GM03348 (cell line): ENCODE measurements around the gene TSPAN10.

Source experiments
- DNase-seq: peaks from one replicate; pipeline ENCODE4 v3.0.0; 2012; ENCODE audit warnings: low spot score

TSPAN10 gene

DNA sequence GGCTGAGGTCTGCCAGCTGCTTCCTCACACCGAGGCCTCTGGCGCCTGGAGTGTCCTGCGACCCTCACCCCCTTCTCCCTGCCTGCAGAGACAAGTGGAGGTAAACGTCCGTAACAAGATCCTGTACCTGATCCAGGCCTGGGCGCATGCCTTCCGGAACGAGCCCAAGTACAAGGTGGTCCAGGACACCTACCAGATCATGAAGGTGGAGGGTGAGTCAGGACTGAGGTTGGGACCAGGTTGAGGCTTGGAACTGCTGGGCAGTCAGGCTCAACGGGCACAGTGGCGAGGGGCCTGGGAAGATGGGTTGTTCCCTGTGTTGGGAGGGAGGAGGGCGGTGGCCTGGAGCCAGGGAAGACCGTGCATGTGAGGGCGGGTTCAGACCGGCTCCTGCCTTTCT lies 51.6 kb downstream of the TSPAN10 start:
- no peak for DNase-seq

DNA sequence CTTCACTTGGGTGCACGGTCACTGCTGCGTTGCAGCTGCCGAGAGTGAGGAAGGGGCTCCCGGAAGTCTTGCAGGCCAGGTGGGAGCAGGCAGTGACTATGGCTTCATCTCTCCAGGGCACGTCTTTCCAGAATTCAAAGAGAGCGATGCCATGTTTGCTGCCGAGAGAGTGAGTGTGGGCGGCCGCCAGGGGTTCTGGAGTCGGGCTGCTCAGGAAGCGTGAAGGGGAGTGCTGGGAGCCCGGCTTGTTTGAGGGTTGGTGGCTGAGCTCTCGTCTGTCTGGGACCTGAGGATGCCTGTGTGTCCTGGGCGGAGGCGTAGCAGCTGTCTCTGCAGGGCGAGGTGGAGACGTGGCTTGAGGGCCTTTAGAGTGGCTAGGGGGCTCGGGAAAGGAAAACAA lies 53.1 kb downstream of the TSPAN10 start:
- no peak for DNase-seq

DNA sequence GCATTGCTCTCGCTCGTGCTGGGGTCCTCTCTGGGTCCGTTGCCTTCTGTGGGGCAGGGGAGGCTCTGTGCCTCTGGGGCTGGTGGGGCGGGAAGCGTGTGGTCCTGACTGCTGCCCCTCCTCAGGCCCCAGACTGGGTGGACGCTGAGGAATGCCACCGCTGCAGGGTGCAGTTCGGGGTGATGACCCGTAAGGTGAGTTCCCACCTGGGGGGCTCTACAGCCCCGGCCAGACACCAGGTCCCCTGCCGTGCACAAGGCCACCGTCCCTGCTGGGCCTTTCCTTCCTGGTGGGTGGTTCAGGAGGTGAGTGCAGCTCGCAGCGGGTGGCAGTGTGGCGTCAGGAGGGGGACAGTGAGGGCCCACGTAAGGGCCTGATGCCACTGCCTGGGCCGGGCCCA lies 53.6 kb downstream of the TSPAN10 start:
- DNase-seq = no peak

DNA sequence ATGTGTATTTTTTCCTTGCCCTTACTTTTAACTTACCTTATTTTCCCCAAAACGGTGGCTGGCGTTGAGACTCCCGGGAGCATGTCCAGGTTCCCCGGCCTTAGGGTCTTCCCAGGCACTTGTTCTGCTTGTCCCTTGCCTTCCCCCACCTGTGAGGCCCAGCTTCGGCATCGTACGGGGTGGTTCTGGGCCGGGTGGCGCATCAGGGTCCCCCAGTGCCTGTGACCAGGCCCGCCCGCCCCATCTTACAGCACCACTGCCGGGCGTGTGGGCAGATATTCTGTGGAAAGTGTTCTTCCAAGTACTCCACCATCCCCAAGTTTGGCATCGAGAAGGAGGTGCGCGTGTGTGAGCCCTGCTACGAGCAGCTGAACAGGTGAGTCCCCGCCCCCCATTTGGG lies 54.2 kb downstream of the TSPAN10 start:
- DNase-seq = no peak

DNA sequence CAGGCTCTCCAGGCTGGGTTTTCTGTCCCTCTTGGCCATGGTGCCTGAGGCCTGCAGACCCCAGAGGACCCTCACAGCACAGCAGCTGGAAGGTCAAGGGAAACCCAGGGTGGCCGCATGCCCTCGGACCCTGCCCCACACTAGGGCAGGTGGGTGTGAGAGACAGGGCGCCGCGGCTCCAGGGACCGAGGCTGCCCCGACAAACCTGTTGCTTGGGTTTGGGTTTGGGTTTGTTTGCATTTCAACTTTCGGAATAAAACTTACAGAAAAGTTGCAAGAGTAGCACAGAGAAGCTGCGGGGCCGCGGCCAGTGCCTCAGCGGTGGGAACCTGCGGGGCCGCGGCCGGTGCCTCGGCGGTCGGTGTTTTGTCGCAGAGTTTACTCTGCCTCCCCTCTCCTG lies 54.6 kb downstream of the TSPAN10 start:
- no peak for DNase-seq

DNA sequence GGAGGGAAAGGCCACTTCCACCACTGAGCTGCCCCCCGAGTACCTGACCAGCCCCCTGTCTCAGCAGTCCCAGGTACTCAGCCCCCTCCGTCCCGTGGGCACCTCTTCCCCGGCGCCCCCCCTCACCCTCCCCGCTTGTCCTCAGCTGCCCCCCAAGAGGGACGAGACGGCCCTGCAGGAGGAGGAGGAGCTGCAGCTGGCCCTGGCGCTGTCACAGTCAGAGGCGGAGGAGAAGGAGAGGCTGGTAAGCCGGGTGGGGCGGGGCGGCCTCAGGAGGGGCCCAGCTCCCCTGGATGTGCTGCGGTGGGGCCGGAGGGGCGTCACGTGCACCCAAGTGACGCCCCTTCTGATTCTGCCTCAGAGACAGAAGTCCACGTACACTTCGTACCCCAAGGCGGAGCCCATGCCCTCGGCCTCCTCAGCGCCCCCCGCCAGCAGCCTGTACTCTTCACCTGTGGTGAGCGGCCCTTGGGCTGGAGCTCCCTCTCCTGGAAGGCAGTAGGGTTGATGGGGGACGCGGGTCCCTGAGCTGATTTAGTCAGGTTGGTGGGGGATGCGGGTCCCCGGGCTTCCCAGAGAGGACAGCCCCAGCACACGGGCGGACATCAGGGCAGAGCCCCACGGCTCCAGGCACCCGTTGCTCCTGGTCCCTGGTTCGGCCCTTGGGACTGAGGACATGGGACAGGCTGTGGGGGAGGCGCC lies 56.7 kb downstream of the TSPAN10 start:
- DNase-seq = no peak

DNA sequence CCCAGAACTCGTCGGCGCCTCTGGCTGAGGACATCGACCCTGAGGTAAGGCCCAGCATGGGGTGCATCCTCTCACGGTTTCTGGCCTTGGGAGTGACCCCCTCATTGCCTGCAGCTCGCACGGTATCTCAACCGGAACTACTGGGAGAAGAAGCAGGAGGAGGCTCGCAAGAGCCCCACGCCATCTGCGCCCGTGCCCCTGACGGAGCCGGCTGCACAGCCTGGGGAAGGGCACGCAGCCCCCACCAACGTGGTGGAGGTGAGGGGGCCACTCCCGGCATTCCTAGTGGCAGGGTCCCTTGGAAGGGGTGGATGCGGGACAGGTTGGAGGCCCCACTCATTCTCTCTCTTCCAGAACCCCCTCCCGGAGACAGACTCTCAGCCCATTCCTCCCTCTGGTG lies 57.8 kb downstream of the TSPAN10 start:
- DNase-seq = no peak

DNA sequence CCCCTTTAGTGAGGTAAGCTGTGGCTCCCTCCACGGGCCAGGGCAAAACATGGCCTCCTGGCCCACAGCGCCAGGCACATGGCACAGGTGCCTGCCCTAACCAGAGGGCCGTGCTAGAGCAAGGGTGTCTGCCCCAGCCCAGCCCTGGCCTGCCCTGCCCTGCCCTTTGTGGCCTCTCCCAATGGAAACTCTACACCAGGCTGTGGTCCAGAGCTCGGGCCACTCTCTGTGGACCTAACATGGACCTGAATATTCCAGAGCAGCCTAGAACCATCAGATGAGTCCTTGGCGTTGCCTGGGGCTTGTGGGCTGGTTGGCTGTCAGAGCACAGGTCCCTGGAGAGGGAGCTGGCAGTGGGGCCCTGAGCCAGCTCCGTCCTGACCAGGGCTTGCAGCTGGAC lies 58.2 kb downstream of the TSPAN10 start:
- DNase-seq = no peak

DNA sequence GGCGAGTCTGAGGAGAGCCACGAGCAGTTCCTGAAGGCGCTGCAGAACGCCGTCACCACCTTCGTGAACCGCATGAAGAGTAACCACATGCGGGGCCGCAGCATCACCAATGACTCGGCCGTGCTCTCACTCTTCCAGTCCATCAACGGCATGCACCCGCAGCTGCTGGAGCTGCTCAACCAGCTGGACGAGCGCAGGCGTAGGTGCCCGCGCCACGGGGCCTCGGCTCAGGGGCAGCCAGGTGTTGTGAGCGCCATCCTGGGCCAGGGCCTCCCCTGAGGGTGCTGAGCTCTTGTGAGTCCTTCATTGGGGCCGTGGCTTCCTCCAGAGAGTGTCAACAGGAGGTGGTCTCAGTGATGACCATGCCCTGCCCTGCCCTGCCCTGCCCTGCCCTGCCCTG lies 58.8 kb downstream of the TSPAN10 start:
- no peak for DNase-seq

DNA sequence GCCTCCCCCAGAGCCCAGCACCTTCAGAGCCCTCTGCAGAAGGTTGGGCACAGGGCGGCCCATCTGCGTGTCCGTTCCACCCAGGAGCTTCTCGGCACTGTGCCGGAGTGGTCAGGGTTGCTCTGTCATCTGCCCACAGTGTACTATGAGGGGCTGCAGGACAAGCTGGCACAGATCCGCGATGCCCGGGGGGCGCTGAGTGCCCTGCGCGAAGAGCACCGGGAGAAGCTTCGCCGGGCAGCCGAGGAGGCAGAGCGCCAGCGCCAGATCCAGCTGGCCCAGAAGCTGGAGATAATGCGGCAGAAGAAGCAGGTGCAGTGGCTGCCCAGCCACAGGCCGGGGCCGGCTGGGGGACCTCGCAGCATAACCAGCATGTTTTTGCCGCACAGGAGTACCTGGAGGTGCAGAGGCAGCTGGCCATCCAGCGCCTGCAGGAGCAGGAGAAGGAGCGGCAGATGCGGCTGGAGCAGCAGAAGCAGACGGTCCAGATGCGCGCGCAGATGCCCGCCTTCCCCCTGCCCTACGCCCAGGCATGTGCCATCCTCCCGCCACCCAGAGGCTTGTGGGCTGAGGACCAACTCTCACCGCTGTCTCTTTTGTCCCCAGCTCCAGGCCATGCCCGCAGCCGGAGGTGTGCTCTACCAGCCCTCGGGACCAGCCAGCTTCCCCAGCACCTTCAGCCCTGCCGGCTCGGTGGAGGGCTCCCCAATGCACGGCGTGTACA lies 59.4 kb downstream of the TSPAN10 start:
- DNase-seq = no peak

DNA sequence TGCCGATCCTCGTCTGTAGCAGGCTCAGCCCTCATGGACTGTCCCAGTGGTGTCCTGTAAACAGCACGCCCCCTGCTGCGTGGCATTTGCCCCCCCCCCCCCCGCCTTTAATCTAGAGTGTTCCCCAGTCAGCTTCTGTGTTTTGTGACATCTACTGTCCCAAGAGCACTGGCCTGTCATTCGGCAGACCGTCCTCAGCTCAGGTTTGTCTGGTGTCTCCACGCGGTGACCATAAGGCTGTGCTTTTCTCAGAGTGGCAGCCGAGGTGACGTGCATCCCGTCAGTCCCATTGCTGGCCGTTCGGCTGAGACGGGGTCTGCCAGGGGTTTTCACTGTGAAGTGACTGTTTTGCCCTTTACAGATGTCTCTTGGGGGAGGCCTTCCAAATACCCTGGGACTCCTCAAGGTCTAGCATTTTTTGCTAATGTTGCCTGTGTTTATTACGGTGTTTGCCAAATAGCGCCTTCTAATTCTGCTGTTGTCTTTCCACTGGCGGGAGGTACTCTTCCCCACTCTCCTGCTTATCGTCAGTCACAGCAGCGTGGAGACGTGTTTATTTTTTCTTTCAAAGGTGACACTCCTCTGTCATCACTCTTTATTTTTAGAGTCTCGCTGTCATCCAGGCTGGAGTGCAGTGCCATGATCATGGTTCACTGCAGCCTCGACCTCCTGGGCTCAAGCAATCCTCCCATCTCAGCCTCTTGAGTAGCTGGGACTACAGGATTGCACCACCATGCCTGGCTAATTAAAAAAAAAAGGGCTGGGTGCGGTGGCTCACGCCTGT lies 60.5 kb downstream of the TSPAN10 start:
- DNase-seq = no peak
